ENCODE measurements around the gene CEP112.
A peak's percentile ranks its signal among the peaks of the same experiment; 100 is the strongest.

The CEP112 gene

DNA sequence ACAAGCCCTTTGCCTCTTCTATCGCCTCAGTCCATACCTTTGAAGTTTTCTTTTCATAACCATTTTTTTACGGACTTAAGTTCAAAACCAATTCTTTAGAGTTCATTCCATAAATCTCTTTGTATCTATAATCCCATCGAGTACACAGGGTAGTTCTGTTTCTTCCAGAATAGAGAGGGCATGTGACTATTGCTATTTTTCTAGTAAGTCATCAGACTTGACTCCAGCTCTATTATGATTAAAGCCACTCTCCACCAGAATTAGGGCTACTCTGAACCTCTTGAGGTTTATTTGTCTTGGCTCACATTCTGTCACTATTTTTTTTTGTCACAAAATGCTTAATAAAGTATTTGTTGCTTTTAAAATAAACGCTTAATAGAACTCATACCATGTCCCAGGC, 438.6 kb downstream of the CEP112 start:
- H3K27ac ChIP-seq = no peak overlapping the region

DNA sequence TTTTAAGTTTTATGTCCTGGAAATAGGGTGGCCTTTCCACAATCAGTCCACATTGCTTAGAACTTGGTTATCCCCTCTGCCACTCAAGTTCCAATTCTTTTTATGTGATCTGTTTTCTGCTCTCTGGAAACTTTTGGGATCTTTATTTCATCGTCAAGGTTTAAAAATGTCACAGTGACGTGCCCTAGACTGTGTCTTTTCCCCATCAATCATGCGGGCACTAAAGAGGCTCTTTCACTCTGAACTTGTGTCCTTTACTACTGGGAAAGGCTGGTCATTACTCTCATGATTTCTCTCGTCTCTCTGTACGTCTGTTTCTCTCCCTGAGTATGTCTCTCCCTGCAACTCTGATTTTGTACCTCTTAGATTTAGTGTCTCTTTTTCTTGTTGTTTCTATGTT, 440.7 kb downstream of the CEP112 start:
- peak overlapping the region; percentile 60 for H3K27ac ChIP-seq

More for the DNA sequence above, 438.6 kb downstream of the CEP112 start:
- TF ChIP-seq, protein P1, sequence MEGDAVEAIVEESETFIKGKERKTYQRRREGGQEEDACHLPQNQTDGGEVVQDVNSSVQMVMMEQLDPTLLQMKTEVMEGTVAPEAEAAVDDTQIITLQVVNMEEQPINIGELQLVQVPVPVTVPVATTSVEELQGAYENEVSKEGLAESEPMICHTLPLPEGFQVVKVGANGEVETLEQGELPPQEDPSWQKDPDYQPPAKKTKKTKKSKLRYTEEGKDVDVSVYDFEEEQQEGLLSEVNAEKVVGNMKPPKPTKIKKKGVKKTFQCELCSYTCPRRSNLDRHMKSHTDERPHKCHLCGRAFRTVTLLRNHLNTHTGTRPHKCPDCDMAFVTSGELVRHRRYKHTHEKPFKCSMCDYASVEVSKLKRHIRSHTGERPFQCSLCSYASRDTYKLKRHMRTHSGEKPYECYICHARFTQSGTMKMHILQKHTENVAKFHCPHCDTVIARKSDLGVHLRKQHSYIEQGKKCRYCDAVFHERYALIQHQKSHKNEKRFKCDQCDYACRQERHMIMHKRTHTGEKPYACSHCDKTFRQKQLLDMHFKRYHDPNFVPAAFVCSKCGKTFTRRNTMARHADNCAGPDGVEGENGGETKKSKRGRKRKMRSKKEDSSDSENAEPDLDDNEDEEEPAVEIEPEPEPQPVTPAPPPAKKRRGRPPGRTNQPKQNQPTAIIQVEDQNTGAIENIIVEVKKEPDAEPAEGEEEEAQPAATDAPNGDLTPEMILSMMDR (conservative IDR thresholded peaks at IDR 0.05) = no peak

DNA sequence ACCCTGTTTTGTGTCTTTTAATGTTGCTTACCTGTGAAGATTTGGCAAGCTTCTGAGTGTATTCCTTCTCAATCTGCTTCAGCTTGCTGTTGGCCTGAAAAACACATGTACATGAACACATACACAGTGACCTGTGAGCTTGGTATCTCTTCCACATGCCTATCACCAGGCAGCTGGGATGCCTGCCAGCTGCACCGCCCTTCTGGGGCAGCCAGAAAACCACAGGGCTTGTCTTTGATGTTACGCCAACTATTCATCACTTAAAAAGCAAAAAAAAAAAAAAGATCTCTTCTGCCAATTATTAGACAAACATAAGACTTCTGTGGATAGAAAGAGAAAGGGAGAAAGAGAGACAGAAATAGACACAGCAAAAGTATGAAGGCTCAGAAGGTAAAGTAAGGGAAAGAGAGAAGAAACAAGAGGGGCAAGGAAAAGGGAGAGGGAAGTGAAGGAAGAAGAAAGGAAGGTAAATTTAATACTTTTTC, 441.3 kb downstream of the CEP112 start:
- TF ChIP-seq, protein P1 (conservative IDR thresholded peaks at IDR 0.05) = no peak
- H3K27ac ChIP-seq = peak overlapping the region; percentile 60

More for the DNA sequence above, 440.7 kb downstream of the CEP112 start:
- TF ChIP-seq, protein P1 (conservative IDR thresholded peaks at IDR 0.05) = no peak

DNA sequence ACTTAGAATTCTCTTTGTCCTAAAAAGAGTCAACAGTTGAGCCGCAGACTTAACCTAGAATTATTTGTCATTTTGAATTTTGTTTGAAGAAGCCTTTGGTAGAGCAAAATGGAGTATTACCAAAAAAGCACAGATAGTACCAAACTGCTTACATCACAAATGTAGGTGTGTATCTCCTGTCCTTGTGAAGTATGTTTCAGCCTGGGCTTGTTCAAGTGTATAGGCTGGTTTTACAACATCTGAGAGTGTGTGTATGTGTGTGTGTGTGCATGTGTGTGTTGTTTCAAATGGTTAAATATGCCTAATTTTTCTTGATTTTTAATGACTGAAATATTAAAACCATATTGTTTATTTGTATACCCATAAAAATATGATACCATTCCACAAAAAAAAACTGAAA, 441.8 kb downstream of the CEP112 start:
- H3K27ac ChIP-seq = peak overlapping the region; percentile 60
- TF ChIP-seq, protein P1 (conservative IDR thresholded peaks at IDR 0.05) = no peak

DNA sequence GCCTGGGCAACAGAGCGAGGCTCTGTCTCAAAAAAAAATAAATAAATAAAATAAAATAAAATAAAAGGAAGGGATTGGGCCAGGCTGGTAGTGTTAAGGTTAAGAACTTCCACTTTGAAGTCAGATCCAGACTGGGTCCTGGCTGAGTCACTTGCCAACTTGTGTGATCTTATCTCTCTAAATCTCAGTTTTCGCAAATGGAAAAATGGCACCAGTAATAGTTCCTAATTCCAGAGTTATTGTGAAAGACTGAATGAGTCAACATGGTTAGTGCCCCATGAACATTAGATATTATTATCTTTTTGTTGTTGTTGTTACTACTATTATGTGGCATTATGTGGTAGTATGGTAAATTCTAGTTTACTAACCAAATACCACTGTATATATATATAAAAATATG, 442.5 kb downstream of the CEP112 start:
- TF ChIP-seq, protein P1 (conservative IDR thresholded peaks at IDR 0.05) = no peak
- H3K27ac ChIP-seq = peak overlapping the region; percentile 60; the same call in 1 of the 2 replicates

DNA sequence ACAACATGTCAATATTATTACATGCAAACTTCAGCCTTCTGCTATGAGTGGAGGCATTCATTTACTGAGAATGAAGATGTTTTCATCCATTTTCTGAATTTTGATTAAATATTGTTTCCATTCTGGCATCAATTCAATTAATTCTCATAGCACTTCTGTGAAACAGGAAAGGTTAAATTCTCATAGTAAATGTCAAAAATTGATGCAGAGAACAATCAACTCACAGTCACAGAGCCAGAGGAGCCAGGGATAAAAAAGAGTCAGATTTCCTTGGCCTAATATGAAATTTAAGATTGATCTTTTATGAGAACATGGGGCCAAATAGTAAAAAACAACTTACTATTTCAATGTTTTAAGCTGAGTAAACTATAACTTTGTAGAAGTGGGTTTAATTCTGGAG, 446.7 kb downstream of the CEP112 start:
- H3K27ac ChIP-seq = no peak overlapping the region
- TF ChIP-seq, protein P1 (conservative IDR thresholded peaks at IDR 0.05) = no peak

DNA sequence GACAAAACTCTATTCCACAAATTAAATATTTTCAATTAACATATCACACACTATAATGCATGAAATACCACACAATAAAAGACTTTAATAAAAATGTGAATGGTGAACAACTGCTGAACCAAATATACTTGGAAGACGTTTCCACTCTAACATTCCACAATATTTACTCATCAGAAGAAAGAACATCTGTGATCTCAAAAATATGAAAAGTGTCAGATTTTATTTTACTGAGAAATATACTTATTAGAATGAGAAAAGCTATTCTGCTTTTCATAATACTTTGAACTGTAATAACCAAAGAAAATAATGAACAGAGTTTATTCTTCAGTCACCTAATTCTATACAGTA, 448.7 kb downstream of the CEP112 start:
- TF ChIP-seq, protein P1 (conservative IDR thresholded peaks at IDR 0.05) = no peak
- no peak overlapping the region for H3K27ac ChIP-seq

Data from VCaP (cell line).